GM12874 (cell line): ENCODE data around the gene ELL.

Source experiments
- CTCF ChIP-seq: IDR thresholded peaks from 2 replicates; pipeline ENCODE4 v1.5.1; 2011; ENCODE audit warnings: low read depth, mild to moderate bottlenecking, control low read depth, low read length, moderate library complexity; ENCODE audit not compliant: insufficient read depth

The ELL gene

GRCh38 chr19:18489627-18490184 is 32.2 kb downstream of the ELL start:
- TF ChIP-seq CTCF = no peak

GRCh38 chr19:18488838-18489626 is 32.8 kb downstream of the ELL start:
- no peak for TF ChIP-seq CTCF

GRCh38 chr19:18488403-18488723 is 33.5 kb downstream of the ELL start:
- peak; percentile 19; the same call in 1 of the 2 replicates for TF ChIP-seq CTCF

- no peak for TF ChIP-seq CTCF
Observed at GRCh38 chr19:18487576-18488402, 34.1 kb downstream of the ELL start.

GRCh38 chr19:18486746-18487145 is 35.1 kb downstream of the ELL start:
- no peak for TF ChIP-seq CTCF

- no peak for TF ChIP-seq CTCF
Observed at GRCh38 chr19:18484992-18485391, 36.9 kb downstream of the ELL start.

GRCh38 chr19:18483119-18483890 is 38.6 kb downstream of the ELL start:
- no peak for TF ChIP-seq CTCF
